Omental fat pad (tissue), 4 donors: Measurements from ENCODE around the gene LRIG2. TPM values are rescaled to one million over a fixed set of nuclear protein-coding genes. Genes with fewer than 3 reads are reported as not detected.
"Not testable (repeated sequence)": the region's sequence is repeated elsewhere in the genome, so short reads cannot be mapped to it uniquely, and the experiment has no call there.

Experiments used
- ATAC-seq: fragments of 150-250 bp; one replicate; pipeline ENCODE4 v1.9.1; 2016; ENCODE audit warnings: mild to moderate bottlenecking, moderate library complexity; ENCODE audit not compliant: low FRiP score
- DNase-seq: peaks from one replicate; pipeline ENCODE4 v3.0.0-alpha.2; 2019; ENCODE audit warnings: low spot score
- CTCF ChIP-seq, 3 donors: fragments of 450-650 bp; IDR thresholded peaks; one replicate each; pipeline ENCODE4 v1.5.1; 2016 to 2017; ENCODE audit warnings: antibody characterized with exemption in 3 of 3, mild to moderate bottlenecking in 3 of 3, moderate library complexity in 2 of 3
- total RNA-seq, 4 donors: library from RNA; depleted of rRNA; stranded (reverse); fragments of >200 nt; gene quantifications; one replicate each; pipeline ENCODE4 v1.1.0, GENCODE V29; 2016

The LRIG2 gene, protein sequence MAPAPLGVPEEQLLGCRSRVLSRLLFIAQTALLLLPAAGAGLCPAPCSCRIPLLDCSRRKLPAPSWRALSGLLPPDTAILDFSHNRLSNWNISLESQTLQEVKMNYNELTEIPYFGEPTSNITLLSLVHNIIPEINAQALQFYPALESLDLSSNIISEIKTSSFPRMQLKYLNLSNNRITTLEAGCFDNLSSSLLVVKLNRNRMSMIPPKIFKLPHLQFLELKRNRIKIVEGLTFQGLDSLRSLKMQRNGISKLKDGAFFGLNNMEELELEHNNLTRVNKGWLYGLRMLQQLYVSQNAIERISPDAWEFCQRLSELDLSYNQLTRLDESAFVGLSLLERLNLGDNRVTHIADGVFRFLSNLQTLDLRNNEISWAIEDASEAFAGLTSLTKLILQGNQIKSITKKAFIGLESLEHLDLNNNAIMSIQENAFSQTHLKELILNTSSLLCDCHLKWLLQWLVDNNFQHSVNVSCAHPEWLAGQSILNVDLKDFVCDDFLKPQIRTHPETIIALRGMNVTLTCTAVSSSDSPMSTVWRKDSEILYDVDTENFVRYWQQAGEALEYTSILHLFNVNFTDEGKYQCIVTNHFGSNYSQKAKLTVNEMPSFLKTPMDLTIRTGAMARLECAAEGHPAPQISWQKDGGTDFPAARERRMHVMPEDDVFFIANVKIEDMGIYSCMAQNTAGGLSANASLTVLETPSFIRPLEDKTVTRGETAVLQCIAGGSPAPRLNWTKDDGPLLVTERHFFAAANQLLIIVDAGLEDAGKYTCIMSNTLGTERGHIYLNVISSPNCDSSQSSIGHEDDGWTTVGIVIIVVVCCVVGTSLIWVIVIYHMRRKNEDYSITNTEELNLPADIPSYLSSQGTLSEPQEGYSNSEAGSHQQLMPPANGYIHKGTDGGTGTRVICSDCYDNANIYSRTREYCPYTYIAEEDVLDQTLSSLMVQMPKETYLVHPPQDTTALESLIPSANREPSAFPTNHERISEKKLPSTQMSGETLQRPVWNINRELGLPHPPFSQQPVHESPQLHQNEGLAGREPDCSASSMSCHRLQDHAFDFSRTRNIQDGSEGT
- total RNA-seq, result 10 to 100 TPM; 11.9 to 24.6 (median 16.1) TPM

DNA sequence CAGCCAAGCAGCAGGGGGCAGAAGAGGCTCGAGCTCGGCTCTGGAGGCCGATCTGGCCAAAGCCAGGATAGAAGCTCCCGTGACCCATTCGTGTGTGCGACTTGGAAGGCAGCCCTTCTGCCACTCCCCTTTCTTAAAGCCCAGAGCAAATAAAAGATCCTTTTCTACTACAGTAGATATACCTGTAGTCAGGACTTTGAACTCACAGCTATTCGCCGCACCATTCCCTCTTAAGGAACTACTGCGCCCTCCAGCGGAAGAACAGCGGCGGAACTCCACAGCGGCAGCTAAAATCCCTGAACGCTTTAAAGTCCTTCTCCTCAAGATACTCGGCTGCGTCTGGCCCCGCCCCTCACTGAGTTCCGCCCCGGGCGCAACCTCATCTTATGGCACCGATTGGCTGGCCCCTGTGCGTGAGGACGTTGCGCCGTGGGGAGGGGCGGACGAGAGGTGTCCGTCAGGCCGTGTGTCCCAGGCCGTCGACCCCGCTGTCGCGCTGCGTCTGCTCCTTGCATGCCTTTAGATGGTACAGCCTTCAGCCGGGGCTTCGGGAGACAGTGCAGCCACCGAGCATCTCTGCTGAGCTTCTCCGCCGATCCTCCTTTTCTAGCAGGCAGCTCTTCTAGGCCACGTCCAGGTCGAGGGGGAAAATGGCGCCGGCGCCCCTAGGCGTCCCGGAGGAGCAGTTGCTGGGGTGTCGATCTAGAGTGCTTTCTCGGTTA lies at the start of gene LRIG2:
Gene LRIG2, plus strand, starts transcription at position 442 of the 722 bp plus-strand sequence. Its CDS starts 209 bp downstream, at position 651.
- DNase-seq (peak; percentile 95), ATAC-seq (peak; percentile 100)
- peak in 2 of 3 donors; percentile 58 to 62 for TF ChIP-seq CTCF (IDR thresholded peaks at IDR 0.05)

DNA sequence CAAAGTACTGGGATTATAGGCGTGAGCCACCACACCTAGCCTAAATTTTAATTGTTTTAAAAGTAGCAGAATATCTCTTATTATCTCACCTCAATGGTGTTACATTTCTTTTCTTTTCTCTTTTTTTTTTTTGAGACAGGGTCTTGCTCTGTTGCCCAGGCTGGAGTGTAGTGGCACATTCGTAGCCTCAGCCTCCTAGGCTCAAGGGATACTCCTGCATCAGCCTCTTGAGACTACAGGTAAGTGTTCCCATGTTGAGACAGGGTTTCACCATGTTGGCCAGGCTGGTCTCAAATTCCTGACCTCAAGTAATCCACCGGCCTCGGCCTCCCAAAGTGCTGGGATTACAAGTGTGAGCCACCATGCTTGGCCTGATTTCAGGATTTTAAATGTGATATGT lies 49.7 kb upstream of the LRIG2 start:
- not testable (repeated sequence) for ATAC-seq, DNase-seq

DNA sequence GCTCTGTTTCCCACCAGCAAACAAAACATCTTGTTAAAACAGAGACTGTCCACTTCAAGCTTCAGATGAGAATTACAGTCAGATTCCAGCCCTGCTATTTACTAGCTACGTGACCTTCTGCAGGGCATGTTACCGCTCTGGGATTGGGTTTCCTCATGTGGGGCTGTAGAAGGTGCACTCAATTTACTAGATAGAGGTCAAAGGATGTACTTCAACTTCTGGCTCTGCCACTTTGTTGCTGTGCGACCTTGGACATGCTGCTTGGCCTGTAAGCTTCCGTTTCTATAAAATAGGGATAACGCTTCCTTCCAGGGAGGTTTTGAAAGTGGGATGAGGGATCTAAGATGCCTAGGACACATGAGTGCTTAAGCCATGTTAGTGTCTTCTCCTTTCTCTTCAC lies 46.0 kb upstream of the LRIG2 start:
- no peak for DNase-seq
- no peak for ATAC-seq
- no peak for TF ChIP-seq CTCF (IDR thresholded peaks at IDR 0.05)

DNA sequence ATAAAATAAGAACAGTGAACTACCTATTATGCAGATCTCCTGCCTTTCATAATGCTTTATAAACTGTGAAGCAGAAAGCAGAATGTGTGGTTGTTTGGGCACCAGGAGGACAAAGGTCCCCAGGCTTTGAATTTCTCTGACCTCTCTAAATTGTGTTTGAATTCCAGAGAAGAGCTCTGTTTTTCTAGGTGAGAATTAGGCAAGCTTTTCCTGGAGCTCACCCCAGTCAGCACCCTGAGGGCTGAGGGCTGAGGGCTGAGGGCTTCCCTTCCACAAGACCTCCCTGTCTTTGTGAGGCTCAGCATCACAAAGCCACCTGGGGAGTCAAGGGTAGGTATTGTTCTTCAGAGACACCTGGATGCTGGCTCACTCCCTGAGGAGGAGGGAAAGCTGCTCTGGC lies 45.5 kb upstream of the LRIG2 start:
- no peak for TF ChIP-seq CTCF (IDR thresholded peaks at IDR 0.05)

GRCh38 chr1:113029822-113030221 lies 43.2 kb upstream of the LRIG2 start:
- ATAC-seq (no peak), DNase-seq (no peak)
- no peak for TF ChIP-seq CTCF (IDR thresholded peaks at IDR 0.05)

More for the DNA sequence above, 45.5 kb upstream of the LRIG2 start:
- DNase-seq, result no peak
- no peak for ATAC-seq

DNA sequence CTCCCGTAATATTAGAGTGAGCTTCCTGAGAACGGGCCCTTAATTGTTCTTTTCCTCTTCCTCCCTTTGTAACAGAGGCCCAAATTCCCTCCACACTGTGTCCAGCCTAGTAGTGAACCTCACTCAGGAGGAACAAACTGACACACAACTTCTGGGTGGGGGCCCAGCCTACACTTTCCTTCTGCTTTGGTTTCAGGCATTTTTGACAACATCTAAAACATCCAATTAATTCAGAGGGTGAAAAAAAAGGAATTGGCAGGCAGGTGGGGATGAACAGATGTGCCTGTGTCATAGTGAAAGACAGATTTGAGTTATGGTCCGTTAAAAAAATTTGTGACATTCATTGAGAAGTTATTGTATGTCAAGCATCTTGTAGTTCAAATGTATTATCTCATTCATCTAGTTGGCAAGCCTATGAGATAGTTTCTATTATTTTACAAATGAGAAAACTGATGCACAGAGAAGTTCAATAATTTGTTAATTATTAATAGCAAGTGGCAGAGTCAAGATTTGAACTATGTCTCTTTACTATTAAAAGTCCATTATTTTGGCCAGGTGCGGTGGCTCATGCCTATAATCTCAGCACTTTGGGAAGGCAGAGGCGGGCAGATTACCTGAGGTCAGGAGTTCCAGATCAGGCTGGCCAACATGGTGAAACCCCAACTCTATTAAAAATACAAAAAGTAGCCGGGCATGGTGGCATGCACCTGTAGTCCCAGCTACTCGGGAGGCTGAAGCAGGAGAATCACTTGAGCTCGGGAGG lies 41.6 kb upstream of the LRIG2 start:
- DNase-seq, result no peak
- no peak for TF ChIP-seq CTCF (IDR thresholded peaks at IDR 0.05)

More for the DNA sequence above, 41.6 kb upstream of the LRIG2 start:
- ATAC-seq, result no peak
